Measurements from ENCODE around the gene GPLD1. TPM values are rescaled to one million over a fixed set of nuclear protein-coding genes. Genes with fewer than 3 reads are reported as not detected.

The GPLD1 gene
- total RNA-seq, 4 donors from 2014 or later = 0.27 to 1.9 (median 0.64) TPM

- no peak for TF ChIP-seq POLR2A (IDR thresholded peaks at IDR 0.05)
- no peak for TF ChIP-seq CTCF (IDR thresholded peaks at IDR 0.05)
- H3K9me3 ChIP-seq = no peaks in the 10 kb centered on the region
- intact Hi-C loops (cut with DNase I) = no loop called here
- no peak for DNase-seq
- peaks cover 0 to 8% (median under 1%) of the 10 kb centered on the region in 3 donors for H3K4me1 ChIP-seq
- H3K36me3 ChIP-seq = peaks cover 0 to 33% (median 0%) of the 10 kb centered on the region in 3 donors
- no peak overlapping the region for H3K4me3 ChIP-seq
- 76 to 85% methylated on average over 3 of the region's 3 CpGs for WGBS, 2 donors
- H3K27ac ChIP-seq = no peak overlapping the region
- no peaks in the 10 kb centered on the region for H3K27me3 ChIP-seq
Measured at GRCh38 chr6:24500683-24501082, 11.3 kb upstream of the GPLD1 start.

DNA sequence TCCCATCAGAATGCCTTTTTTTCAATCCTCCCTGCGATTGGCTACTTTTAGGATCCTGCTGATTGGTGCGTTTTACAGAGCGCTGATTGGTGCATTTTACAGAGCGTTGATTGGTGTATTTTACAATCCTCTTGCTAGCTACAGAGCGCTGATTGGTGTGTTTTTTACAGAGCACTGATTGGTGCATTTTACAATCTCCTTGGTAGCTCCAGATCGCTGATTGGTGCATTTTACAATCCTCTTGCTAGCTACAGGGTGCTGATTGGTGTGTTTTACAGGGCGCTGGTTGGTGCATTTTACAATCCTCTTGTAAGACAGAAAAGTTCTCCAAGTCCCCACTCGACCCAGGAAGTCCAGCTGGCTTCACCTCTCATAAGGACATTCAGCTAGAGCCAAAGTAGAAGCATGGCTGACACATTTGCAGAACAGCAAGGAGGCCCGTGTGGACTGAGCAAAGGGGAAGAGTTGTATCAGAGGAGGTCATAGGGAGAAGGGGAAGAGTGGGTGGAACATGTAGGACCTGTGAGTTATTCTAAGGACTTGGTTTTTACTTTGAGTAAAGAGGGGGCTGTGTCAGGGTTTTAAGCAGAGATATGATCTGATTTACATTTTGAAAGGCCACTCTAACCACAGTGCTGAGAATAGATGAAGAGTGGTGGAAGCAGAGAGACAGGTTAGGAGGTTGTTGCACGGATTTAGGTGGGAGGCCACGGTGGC is 8.0 kb upstream of the GPLD1 start:
- no peak for DNase-seq
- TF ChIP-seq POLR2A (IDR thresholded peaks at IDR 0.05) = no peak
- TF ChIP-seq CTCF (IDR thresholded peaks at IDR 0.05) = no peak
- no peak overlapping the region for H3K27ac ChIP-seq
- 93% methylated on average over 10 to 11 of the region's 11 CpGs for WGBS, 2 donors
- H3K27me3 ChIP-seq = no peaks in the 10 kb centered on the region
- peaks cover 6 to 22% (median 14%) of the 10 kb centered on the region in 3 donors for H3K4me1 ChIP-seq
- H3K9me3 ChIP-seq = no peaks in the 10 kb centered on the region
- peaks cover 0 to 6% (median 0%) of the 10 kb centered on the region in 3 donors for H3K36me3 ChIP-seq
- no peak overlapping the region for H3K4me3 ChIP-seq
- intact Hi-C loops (cut with DNase I) = no loop called here

DNA sequence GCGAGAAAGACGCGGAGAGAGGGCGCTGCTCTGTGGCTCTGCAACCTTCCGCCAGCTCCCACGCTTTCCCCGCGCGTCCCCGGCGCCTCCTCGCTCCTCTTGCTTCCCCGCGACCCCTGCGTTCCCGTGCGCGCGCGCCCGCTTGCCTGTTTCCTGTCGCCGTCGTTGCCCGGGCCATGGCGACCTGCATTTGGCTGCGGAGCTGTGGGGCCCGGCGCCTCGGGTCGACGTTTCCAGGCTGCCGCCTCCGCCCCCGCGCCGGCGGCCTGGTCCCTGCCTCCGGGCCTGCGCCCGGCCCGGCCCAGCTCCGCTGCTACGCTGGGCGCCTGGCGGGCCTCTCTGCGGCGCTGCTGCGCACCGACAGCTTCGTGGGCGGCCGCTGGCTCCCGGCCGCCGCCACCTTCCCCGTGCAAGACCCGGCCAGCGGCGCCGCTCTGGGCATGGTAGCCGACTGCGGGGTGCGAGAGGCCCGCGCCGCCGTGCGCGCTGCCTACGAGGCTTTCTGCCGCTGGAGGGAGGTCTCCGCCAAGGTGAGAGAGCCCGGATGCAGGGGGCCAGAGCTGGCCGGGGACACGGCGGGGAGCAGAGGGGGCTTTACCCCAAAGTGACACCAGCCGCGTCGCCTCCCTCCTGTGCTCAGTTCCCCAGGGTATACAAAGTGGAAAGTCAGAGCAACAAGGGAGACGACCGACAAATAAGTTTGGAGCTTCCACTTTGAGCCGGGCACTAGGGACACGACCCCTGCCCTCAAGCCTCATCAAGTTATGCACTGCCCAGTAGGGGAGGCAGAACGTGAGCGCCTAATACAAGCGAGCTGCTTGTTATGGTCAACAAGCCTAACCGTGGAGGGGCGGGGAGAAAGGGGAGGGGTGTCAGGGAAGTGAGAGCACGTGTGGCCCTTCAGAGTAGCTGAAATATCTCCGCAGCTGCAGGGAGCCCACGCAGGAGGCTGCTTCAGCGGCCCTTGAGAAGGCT is 5.7 kb upstream of the GPLD1 start, which contains the start of gene ALDH5A1:
TSS of gene ALDH5A1 (plus strand) at position 149 of the 975 bp plus-strand sequence. CDS start at position 177, 28 bp downstream.
- TF ChIP-seq POLR2A (IDR thresholded peaks at IDR 0.05) = peak in 1 of 4 donors; percentile 29
- TF ChIP-seq CTCF (IDR thresholded peaks at IDR 0.05) = peak in 4 of 6 experiments; percentile 0 to 23 (median 14)
- intact Hi-C loops (cut with DNase I) = no loop called here
- 3% methylated on average over 5 to 23 of the region's 93 CpGs for WGBS, 2 donors
- no peaks in the 10 kb centered on the region for H3K9me3 ChIP-seq
- H3K27me3 ChIP-seq = no peaks in the 10 kb centered on the region
- DNase-seq = peak; percentile 30
- peak within 1 kb of the TSS; percentile 61 to 93 (median 70) for H3K4me3 ChIP-seq
- H3K36me3 ChIP-seq = peaks cover 0 to 6% (median 0%) of the 10 kb centered on the region in 3 donors
- H3K4me1 ChIP-seq = peaks cover 6 to 27% (median 14%) of the 10 kb centered on the region in 3 donors
- peak within 1 kb of the TSS; percentile 72 to 86 (median 76) for H3K27ac ChIP-seq

GRCh38 chr6:24493945-24494820 is 4.8 kb upstream of the GPLD1 start:
- Histone ChIP-seq H3K4me3 (peak overlapping the region; percentile 61 to 93 (median 70)), H3K27ac (peak overlapping the region; percentile 72 to 86 (median 76)), H3K36me3 (peaks cover 0 to 6% (median 0%) of the 10 kb centered on the region in 3 donors), H3K9me3 (no peaks in the 10 kb centered on the region), H3K27me3 (no peaks in the 10 kb centered on the region), H3K4me1 (peaks cover 6 to 33% (median 14%) of the 10 kb centered on the region in 3 donors)
- no peak for DNase-seq
- WGBS, 2 donors = 16 to 27% methylated on average over 23 to 33 of the region's 36 CpGs
- intact Hi-C loops (cut with DNase I) = no loop called here
- TF ChIP-seq CTCF (IDR thresholded peaks at IDR 0.05) = peak in 1 of 6 experiments; percentile 4
- TF ChIP-seq POLR2A (IDR thresholded peaks at IDR 0.05) = no peak
